HG03039 (cell line): ENCODE measurements around the gene MAP1B.

Source experiments
- ATAC-seq: cut with Tn5 transposase; IDR thresholded peaks from one replicate; pipeline ENCODE4 v1.9.1; 2021; ENCODE audit warnings: mild to moderate bottlenecking, moderate library complexity; ENCODE audit not compliant: unreplicated experiment

MAP1B gene

DNA sequence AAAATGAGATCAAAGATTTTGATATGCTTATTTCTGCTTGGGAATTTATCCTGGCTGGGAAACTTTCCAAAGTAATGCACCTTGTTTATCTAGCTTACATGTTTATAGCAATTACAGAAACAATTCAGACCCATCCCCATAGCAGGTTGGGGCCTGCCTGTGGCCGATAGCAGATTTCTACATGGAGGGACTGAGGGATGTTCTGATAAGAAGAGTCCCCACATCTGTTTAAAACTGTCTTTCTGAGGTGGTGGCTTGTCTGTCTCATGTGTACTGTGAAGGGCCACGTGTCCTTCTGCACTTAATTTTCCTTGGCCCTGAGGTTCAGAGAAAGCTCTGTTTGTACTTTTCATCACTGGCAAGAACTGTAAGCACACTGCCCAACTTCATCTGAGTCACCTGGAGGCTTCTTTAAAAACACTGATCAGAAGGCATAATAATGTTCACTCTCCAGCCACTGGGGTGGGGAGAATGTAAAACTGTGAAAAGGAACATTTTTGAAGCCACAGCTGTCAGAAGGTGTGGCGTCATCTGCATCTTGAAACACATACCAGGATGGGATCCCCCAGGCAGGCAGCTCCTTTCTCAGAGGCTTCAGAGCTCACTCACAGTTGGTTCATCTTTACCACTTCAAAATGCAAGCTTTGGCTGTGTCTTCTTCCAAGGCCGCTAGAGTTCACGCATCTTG lies 80.3 kb downstream of the MAP1B start:
- ATAC-seq: no peak

DNA sequence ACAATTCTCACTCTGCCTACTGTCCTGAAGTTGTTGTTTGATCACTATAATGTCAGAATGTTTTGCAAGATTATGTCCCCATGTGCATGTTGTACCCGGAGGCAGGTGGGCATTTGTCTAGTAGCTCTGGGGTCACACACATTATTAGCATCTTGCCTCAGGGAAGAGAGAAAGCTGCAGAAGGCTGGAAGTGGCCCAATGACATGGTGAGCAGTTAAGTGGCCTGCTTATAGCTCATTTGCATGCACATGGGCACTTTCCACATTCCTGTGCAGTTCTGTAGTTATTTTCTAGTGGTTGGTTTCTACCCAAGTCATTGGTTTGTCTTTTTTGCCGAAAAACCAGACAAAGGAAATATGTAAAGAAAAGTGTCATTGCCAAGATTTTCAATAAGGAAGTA lies 80.9 kb downstream of the MAP1B start:
- ATAC-seq: no peak

DNA sequence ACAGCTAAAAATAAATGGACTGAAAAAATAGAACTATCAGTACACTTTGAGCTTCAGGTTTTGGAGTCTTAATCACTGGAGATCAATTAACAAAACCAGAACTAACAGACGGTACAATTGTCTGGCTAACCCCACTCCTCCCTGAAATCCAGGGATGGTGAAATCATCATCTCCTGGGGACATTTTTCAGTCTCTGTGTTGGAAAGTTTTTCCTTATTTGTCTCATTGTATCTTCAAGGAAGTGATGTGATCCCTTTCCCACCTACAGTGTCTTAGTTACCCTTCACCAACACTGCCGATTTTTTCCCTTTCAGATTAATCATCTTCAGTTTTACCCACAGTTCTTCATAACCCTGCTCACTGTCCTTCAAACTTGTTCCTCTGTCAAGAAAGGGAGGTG lies 81.9 kb downstream of the MAP1B start:
- ATAC-seq: no peak

DNA sequence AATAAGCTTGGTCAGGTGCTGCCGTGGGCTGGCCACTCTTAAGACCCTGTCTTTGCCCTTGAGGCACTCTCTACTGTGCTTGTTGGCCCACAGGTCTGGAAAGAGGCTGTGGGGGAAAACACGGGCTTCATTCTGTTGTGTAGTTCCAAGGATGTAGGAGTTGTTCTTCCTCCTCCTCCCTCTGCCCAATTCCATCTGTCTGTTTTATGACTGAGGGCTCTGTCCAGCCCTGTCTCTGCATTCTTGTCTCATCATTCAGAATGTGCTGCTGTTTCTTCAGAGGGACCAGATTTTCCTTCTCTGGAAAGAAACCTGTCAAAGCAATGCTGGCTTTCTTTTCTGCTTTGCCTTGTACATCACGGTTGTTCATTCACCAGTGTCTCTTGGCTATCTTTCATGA lies 84.1 kb downstream of the MAP1B start:
- ATAC-seq: no peak

DNA sequence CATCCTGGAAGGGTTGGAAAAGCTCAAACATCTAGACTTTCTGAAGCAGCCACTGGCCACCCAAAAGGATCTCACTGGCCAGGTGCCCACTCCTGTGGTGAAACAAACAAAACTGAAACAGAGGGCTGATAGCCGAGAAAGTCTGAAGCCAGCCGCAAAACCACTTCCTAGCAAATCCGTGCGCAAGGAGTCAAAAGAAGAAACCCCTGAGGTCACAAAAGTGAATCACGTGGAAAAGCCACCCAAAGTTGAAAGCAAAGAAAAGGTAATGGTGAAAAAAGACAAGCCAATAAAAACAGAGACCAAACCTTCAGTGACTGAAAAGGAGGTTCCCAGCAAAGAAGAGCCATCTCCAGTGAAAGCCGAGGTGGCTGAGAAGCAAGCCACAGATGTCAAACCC lies 87.6 kb downstream of the MAP1B start:
- ATAC-seq: peak; percentile 84

DNA sequence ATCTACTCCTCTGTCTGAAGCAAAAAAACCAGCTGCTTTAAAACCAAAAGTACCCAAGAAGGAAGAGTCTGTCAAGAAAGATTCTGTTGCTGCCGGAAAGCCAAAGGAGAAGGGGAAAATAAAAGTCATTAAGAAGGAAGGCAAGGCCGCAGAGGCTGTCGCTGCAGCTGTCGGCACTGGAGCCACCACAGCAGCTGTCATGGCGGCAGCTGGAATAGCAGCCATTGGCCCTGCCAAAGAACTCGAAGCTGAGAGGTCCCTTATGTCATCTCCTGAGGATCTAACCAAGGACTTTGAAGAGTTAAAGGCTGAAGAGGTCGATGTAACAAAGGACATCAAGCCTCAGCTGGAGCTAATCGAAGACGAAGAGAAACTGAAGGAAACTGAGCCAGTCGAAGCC lies 88.3 kb downstream of the MAP1B start:
- no peak for ATAC-seq

DNA sequence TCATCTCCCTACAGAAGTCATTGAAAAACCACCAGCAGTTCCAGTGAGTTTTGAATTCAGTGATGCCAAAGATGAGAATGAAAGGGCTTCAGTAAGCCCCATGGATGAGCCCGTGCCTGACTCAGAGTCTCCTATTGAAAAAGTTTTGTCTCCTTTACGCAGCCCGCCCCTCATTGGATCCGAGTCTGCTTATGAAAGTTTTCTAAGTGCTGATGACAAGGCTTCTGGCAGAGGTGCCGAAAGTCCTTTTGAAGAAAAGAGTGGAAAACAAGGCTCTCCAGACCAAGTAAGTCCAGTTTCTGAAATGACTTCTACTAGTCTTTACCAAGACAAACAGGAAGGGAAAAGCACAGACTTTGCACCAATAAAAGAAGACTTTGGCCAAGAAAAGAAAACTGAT lies 90.1 kb downstream of the MAP1B start:
- no peak for ATAC-seq

DNA sequence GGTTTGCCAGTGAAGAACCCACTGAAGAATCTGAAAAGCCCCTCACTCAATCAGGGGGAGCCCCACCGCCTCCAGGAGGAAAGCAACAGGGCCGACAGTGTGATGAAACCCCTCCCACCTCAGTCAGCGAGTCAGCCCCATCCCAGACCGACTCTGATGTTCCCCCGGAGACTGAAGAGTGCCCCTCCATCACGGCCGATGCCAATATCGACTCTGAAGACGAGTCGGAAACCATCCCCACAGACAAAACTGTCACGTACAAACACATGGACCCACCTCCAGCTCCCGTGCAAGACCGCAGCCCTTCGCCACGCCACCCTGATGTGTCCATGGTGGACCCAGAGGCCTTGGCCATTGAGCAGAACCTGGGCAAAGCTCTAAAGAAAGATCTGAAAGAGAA lies 92.4 kb downstream of the MAP1B start:
- no peak for ATAC-seq

DNA sequence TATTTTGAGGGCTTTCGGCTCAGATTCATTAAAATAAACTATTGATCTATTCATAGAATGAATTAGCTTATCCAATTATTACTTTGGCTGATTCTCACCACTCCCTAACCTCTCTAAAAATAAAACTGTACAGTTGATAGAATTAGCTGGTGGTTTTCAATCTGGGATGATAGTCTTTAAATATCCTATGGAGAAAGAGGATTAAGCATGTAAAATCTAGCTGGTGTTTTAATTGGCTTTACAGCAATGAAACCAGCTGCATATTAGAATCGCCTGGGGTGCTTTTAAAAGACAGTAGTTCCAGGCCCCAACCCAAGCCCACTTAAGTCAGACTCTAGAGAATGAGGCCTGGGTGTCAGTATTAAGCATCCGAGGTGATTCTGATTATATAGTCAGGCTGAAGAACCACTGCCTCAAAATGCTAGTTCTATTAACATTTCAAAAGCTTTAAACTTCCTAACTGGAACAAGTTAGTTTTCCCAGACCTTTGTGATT lies 95.1 kb downstream of the MAP1B start:
- ATAC-seq: no peak

DNA sequence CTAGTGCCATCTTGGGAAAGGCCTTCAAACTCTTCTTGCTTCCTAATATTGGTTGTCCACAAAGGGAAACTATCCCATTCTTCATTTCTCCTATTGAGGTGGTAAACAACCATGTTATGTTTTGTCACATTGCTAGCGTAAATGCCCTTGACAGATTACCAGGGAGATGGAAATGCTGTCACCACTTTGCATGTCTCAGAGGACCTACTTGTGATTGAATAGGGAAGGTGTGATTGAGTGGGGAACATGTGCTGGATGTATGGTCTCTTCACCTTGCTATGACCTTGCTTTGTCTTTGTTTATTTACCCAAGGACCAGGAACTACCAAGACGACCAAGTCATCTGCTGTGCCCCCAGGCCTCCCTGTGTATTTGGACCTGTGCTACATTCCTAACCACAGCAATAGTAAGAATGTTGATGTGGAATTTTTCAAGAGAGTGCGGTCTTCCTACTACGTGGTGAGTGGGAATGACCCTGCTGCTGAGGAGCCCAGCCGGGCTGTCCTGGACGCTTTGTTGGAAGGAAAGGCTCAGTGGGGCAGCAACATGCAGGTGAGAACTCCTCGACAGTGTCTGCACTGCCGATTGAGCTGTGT lies 96.1 kb downstream of the MAP1B start:
- no peak for ATAC-seq

DNA sequence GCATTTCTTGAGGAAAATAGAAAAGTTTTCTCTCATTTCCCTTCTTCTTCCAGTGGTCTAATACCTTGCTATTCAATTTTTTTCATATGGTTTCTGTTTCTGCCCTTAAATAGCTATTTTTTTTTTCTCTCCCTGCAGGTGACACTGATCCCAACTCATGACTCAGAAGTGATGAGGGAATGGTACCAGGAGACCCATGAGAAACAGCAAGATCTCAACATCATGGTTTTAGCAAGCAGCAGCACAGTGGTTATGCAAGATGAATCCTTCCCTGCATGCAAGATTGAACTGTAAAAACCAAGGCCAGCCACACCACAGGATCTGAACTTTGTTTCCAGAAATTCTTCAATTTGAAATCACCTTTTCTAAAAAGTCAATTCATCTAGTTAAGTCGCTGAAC lies 97.7 kb downstream of the MAP1B start:
- no peak for ATAC-seq

DNA sequence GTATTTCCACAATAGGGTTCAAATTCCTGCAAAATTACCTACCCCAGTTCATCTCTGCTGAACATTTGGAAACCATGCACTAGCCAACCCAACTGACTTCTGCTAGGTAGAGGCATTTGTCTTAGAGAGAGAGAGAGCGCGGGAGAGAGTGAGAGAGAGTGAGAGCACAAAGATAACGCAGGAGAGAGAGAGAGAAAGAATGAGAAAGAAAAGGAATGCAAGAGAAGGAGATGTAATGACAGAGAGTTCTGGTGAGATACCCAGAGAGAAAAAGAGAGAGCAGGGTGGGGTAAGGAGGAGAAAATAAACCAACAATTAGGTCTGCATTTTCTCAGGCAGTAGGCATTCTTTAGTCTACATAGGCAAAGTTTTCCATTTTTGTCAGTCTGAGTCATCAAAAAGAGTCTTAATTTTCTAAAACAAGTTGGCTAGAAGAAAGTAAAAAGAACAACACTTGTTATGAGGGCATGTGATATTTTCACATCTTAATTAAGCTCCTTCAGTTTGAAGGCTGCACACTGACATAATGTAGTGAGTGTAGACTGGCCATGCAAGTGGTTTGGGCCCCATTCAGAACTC lies 98.2 kb downstream of the MAP1B start:
- ATAC-seq: no peak

DNA sequence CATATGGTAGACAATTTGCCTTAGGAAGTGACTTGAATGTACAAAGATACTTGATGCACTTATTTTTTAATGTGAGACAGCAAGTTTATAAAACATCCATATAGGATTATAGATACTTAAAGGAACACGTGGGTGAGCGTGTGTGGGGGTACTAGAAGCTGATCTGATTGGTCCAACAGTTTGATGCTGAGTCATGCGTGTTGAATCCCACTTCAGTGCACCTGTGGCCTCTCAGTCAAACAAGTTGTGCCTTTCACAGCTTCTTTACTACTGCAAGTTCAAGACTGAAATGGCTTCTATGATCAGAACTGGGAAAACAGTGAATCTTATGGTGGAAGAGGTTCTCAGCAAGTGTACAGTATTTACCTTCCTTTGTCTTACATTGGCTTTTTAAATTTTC lies 98.9 kb downstream of the MAP1B start:
- no peak for ATAC-seq

DNA sequence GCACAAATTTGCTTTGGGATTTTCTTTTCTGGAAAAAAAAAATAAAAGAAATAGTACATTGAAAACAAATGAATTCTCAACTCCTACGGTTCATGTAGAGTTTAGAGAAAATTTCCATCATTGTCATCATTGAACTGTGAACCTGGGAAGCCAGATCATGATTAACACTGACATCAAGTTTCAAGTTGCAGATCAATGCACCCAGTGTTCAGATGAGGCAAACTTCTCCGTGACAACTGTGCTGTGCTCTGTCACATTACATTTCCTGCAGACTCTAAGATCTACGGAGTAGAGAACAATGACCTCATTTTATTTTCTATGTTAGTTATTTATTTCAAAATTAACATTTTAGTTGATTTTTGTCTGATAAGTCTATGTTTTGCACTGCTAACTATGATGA lies 99.7 kb downstream of the MAP1B start:
- no peak for ATAC-seq

DNA sequence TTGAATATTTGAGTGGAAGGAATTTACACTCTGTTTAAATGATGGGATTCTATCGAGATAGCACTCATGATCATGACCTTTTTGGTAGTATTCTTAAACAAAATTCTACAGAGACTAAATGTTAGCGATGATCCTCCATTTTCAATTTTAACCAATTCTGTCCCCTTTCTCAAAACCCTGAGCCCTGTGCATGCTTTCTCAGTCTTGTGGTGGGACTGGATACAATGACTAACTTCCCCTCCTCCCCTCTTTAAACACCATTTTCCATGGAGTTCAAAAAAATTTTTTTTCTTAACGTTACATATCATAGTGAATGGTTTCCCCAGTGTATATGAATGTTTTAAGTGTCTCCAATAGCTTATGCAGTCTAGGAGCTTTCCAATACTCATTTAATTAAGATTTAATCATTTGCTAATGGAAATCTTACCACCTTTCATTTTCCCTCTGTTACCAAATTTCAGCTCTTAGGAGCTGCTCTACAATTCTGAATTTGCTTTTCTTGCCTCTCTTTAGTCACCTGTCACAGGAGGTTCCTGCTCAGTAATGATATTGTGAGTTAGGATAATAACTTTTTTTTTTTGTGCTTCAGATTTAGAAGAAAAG lies 101.2 kb downstream of the MAP1B start:
- ATAC-seq: no peak

DNA sequence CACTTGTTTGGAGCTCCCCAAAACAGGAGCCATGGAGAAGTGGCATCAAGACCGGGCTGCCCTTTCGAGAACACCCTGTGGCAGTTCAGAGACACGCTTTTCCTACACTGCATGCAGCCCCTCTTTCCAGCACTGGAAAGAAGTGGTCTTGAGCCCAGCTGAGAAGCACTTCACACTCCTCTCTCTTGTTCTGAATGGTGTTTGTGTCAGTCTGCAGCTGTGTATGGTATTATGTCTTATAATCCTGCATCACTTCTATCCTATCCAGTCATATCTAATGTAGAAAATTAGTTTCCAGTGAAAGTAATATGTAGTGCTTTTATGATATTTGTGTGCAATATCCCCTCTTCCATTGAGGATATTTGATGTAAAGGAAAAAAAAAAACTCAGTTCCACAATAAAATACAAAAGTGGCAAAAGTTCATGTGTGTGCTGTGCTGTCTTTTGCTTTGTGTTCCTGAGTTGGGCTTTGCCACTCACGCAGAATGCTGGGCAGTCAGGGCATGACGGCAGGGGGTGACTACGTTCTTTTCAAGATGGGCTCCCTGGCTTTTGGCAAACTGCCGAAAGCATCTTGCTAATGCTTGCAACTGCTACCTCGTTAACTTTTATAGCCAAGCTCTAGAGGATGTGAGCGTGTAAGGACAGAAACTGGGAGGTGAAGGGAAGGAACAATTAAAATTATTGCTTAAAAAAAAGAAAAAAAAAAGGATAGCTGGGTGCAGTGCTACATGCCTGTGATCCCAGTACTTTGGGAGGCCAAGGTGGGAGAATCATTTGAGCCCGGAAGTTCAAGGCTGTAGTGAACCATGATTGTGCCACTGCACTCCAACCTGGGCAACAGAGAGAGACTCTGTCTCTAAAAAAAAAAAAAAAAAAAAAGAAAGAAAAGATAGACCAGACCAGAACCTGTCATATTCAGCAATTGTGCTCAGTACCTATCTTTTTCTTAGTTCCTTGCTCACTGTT lies 102.2 kb downstream of the MAP1B start:
- no peak for ATAC-seq

DNA sequence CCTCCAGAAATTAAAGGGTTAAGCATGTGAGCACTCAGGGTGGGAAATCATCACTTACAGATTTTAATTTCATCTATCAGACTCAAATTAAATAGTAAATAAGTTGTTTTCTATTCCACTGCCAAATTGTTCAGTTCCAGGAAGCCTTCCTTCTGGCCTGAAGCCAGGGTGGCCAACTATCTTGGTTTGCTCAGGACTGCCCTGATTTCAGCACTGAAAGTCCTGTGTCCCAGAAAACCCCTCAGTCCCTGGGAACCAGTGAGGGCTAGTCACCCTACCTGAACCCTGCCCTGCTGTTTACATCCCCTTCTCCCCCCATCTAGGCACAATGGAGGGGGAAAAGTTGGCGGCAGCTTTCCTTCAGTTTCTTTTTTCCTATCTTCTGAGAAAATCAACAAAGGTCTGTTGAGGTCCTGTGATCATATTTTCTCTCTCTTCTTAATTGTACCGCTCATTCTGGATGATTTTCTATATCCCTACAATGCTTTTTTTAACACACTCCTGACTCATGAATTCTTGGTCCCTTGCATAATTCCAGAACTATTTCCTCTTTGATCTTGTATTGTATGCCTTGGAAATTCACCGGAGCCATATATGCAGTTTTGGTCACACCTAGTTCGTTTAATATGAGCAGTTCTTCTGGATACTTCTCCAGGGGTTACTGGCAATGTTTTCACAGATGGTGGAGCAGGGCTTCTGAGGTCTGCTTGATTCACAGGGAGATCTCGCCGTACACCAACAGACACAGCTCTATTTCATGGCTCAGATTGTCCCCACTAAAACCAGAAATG lies 103.8 kb downstream of the MAP1B start:
- ATAC-seq: no peak

DNA sequence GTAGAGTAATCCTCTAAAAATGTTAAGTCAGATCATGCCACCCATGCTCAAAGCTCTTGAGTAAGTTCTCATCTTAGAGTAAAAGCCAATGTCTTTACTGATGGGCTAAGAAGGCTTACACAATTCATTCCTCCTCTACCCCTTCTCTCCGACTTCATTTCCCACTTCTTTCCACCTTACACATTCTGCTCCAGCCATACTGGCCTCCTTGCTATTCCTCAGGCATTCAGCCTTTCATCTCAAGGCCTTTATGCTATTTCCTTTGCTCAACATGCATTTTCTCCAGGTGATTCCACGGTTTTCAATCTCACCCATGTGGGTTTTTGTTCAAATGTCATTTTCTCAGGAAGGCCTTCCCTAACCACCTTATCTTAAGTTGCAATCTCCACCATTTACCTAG lies 104.9 kb downstream of the MAP1B start:
- ATAC-seq: no peak

DNA sequence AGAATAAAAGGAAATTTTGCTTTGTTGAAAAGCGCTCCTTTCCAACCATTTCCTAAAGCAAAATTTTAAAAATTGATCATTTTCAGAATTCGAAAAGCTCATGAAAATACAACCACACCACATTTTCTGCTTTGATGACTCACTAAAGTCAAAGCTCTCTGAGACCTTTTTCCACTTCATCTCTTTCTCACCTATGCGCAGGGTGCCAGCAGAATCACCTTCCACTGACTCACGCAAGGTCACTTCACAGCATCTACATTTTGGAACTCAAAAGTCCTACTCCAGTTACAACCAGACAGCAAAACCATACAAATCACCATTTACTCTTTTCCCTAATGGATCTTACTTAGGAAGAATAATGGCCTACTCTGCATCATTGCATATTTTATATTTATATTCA lies 106.2 kb downstream of the MAP1B start:
- ATAC-seq: no peak

DNA sequence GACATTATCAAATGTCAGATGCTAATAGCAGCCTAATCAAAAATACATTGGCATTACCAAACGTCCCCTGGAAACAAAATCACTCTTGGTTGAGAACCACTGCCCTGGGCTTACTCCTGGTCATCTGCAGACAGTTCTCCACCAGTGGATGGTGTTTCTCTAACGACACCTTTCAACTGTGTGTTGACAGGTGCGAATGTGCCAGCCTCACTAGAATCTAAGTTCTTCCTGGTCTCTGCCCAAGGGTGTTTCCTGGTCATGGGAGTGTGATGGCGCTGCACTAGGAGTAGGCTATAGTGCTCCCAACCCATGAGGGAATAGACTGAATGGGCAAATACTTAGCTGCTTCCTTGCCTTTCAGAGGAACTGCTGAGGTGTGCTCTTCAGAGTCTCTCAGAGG lies 106.9 kb downstream of the MAP1B start:
- no peak for ATAC-seq
